Activated naive CD8-positive, alpha-beta T cell treated with anti-CD3 and anti-CD28 coated beads, Interleukin-2, amount 50 U/mL, for 24 hours (primary cell): ENCODE measurements around the gene PHOX2A.

Experiments used
- ATAC-seq: fragments of 150-1000 bp; cut with Tn5 transposase; one replicate; pipeline ENCODE4 v1.10.0; 2021
- DNase-seq: peaks from one replicate; pipeline ENCODE4 v3.0.0; 2021
- H3K27ac Mint-ChIP-seq: one replicate; pipeline ENCODE4 v1.8.0; 2021; ENCODE audit warnings: mild to moderate bottlenecking, mixed read lengths
- H3K27me3 Mint-ChIP-seq: one replicate; pipeline ENCODE4 v1.8.0; 2021; ENCODE audit warnings: mixed read lengths
- H3K36me3 Mint-ChIP-seq: one replicate; pipeline ENCODE4 v1.8.0; 2021; ENCODE audit warnings: low read depth, mixed read lengths
- H3K4me1 Mint-ChIP-seq: one replicate; pipeline ENCODE4 v1.8.0; 2021; ENCODE audit warnings: mixed read lengths
- H3K4me3 Mint-ChIP-seq: one replicate; pipeline ENCODE4 v1.8.0; 2021; ENCODE audit warnings: mild to moderate bottlenecking, moderate library complexity, mixed read lengths
- H3K9me3 Mint-ChIP-seq: one replicate; pipeline ENCODE4 v1.8.0; 2021; ENCODE audit warnings: mixed read lengths

Gene PHOX2A

GRCh38 chr11:72225411-72225951 is 18.5 kb downstream of the PHOX2A start:
- H3K9me3 Mint-ChIP-seq = no peaks in the 10 kb centered on the region
- ATAC-seq (peak; percentile 42), DNase-seq (peak; percentile 34)
- no peaks in the 10 kb centered on the region for H3K27me3 Mint-ChIP-seq
- peak overlapping the region; percentile 80 for H3K27ac Mint-ChIP-seq
- H3K36me3 Mint-ChIP-seq = peaks cover 6% of the 10 kb centered on the region
- H3K4me3 Mint-ChIP-seq = peak overlapping the region; percentile 85
- H3K4me1 Mint-ChIP-seq = peaks cover 28% of the 10 kb centered on the region

GRCh38 chr11:72224564-72225410 is 19.2 kb downstream of the PHOX2A start, which contains the start of gene INPPL1:
Gene INPPL1, plus strand, starts transcription at chr11:72224767. Its CDS starts 218 bp downstream, at chr11:72224985.
- DNase-seq = peak; percentile 39
- Mint-ChIP-seq H3K9me3 (no peaks in the 10 kb centered on the region), H3K4me3 (peak within 1 kb of the TSS; percentile 90), H3K4me1 (peaks cover 28% of the 10 kb centered on the region), H3K36me3 (peaks cover 6% of the 10 kb centered on the region), H3K27me3 (no peaks in the 10 kb centered on the region), H3K27ac (peak within 1 kb of the TSS; percentile 92)
- no peak for ATAC-seq

GRCh38 chr11:72223615-72224563 is 20.1 kb downstream of the PHOX2A start:
- Mint-ChIP-seq H3K27me3 (no peaks in the 10 kb centered on the region), H3K9me3 (no peaks in the 10 kb centered on the region), H3K27ac (peak overlapping the region; percentile 92), H3K4me3 (peak overlapping the region; percentile 90), H3K36me3 (peaks cover under 1% of the 10 kb centered on the region), H3K4me1 (peaks cover 28% of the 10 kb centered on the region)
- DNase-seq = peak; percentile 71
- peak; percentile 42 for ATAC-seq

GRCh38 chr11:72222907-72223614 is 20.9 kb downstream of the PHOX2A start:
- H3K36me3 Mint-ChIP-seq = no peaks in the 10 kb centered on the region
- H3K27me3 Mint-ChIP-seq = peaks cover 2% of the 10 kb centered on the region
- ATAC-seq (peak; percentile 74), DNase-seq (peak; percentile 95)
- peak overlapping the region; percentile 80 for H3K4me3 Mint-ChIP-seq
- H3K4me1 Mint-ChIP-seq = peaks cover 28% of the 10 kb centered on the region
- H3K9me3 Mint-ChIP-seq = no peaks in the 10 kb centered on the region
- H3K27ac Mint-ChIP-seq = peak overlapping the region; percentile 60

DNA sequence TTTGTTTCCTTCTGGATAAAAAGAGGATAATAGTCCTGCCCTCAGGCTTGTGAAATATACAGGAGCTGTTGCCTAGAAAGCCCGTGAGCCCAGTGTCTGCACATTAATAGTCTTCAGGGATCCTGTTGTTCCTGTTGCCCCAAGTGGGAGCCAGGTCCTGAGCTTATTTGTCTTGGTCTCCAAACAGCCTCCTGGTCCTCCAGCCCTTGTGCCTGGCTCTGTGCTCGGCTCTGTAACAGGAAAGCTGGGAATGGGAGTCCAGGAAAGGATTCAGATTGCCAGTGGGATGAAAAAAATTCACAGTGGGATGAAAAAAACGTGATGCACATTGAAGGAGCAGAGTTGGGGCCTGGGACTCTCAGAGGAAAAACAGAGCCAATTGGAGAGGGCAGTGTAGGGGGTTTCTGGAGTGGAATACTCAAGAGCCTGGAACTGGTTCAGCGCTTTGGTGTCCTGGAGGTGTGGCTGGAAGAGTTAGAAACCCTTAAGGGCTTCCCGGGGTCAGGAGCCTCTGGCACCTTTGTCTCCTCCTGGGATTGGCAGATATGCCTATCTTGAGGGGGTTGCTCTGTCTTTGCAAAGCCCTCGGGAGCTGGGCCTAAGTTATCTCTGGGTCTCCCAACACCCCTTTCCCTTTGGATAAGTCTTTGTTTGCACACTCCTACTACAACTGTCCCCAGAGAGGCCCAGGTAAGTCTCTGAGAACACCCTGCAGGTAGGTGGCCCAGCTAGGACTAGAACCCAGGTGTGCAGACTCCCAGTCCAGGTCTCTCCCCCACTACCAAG is 21.7 kb downstream of the PHOX2A start:
- ATAC-seq (no peak), DNase-seq (no peak)
- Mint-ChIP-seq H3K4me3 (peak overlapping the region; percentile 80), H3K9me3 (no peaks in the 10 kb centered on the region), H3K4me1 (peaks cover 31% of the 10 kb centered on the region), H3K36me3 (no peaks in the 10 kb centered on the region), H3K27ac (peak overlapping the region; percentile 60), H3K27me3 (peaks cover 2% of the 10 kb centered on the region)

GRCh38 chr11:72221386-72222075 is 22.4 kb downstream of the PHOX2A start:
- H3K4me1 Mint-ChIP-seq = peaks cover 33% of the 10 kb centered on the region
- H3K27ac Mint-ChIP-seq = no peak overlapping the region
- DNase-seq (no peak), ATAC-seq (no peak)
- no peak overlapping the region for H3K4me3 Mint-ChIP-seq
- no peaks in the 10 kb centered on the region for H3K36me3 Mint-ChIP-seq
- peaks cover 4% of the 10 kb centered on the region for H3K27me3 Mint-ChIP-seq
- H3K9me3 Mint-ChIP-seq = no peaks in the 10 kb centered on the region

GRCh38 chr11:72220696-72221363 is 23.1 kb downstream of the PHOX2A start:
- H3K9me3 Mint-ChIP-seq = no peaks in the 10 kb centered on the region
- H3K4me1 Mint-ChIP-seq = peaks cover 26% of the 10 kb centered on the region
- no peak overlapping the region for H3K27ac Mint-ChIP-seq
- ATAC-seq (no peak), DNase-seq (no peak)
- H3K36me3 Mint-ChIP-seq = no peaks in the 10 kb centered on the region
- no peak overlapping the region for H3K4me3 Mint-ChIP-seq
- peaks cover 6% of the 10 kb centered on the region for H3K27me3 Mint-ChIP-seq

DNA sequence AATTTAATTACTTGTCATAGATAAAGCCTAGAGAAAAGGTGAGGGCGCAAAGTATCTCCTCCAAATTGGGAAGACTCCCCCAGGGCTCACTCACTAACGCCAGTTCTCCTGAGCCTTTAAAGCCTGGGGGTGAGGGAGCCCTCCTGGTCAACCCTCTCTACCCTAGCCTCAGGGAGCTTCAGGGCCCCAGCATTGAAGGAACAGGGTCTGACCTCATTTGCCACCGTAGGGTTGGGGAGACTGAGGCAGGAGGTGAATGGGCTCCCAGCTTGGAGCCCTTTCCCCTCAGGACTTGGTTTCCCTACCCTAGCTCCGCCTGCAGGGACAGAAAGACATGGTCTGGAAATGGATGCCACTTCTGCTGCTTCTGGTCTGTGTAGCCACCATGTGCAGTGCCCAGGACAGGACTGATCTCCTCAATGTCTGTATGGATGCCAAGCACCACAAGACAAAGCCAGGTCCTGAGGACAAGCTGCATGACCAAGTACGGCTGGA is 25.7 kb downstream of the PHOX2A start:
- H3K27me3 Mint-ChIP-seq = peaks cover 14% of the 10 kb centered on the region
- no peaks in the 10 kb centered on the region for H3K36me3 Mint-ChIP-seq
- no peak for DNase-seq
- no peak for ATAC-seq
- H3K27ac Mint-ChIP-seq = no peak overlapping the region
- H3K4me1 Mint-ChIP-seq = peaks cover 19% of the 10 kb centered on the region
- no peak overlapping the region for H3K4me3 Mint-ChIP-seq
- no peaks in the 10 kb centered on the region for H3K9me3 Mint-ChIP-seq

DNA sequence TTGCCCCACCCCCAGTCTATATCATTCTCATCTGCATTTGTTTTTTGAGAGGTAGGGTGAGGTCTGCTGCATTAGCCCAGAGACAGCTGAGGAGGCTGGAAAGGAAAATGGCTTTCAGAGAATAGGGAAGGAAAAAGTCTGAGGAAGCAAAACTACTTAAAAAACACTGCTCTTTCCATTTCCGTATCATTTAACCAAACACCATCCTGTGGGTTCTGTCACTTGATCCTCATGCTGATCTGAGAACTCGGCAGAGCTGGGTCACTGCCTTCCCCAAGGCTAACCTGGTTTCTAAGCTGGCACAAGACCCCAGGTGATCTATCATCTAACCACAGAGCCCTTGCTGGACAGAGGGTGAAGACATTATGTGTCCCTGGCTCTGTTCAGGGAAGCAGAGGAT is 26.1 kb downstream of the PHOX2A start:
- Mint-ChIP-seq H3K9me3 (no peaks in the 10 kb centered on the region), H3K4me3 (no peak overlapping the region), H3K27me3 (peaks cover 15% of the 10 kb centered on the region), H3K27ac (no peak overlapping the region), H3K36me3 (no peaks in the 10 kb centered on the region), H3K4me1 (peaks cover 18% of the 10 kb centered on the region)
- ATAC-seq = no peak
- DNase-seq = no peak

GRCh38 chr11:72216638-72217037 is 27.3 kb downstream of the PHOX2A start, which contains the start of gene FOLR2:
Gene FOLR2, plus strand, starts transcription at chr11:72216794. Its CDS starts 1,791 bp downstream, at chr11:72218585.
- ATAC-seq (no peak), DNase-seq (no peak)
- Mint-ChIP-seq H3K4me1 (peaks cover 9% of the 10 kb centered on the region), H3K27me3 (peaks cover 16% of the 10 kb centered on the region), H3K27ac (no peak within 1 kb of the TSS), H3K36me3 (no peaks in the 10 kb centered on the region), H3K4me3 (no peak within 1 kb of the TSS), H3K9me3 (no peaks in the 10 kb centered on the region)

DNA sequence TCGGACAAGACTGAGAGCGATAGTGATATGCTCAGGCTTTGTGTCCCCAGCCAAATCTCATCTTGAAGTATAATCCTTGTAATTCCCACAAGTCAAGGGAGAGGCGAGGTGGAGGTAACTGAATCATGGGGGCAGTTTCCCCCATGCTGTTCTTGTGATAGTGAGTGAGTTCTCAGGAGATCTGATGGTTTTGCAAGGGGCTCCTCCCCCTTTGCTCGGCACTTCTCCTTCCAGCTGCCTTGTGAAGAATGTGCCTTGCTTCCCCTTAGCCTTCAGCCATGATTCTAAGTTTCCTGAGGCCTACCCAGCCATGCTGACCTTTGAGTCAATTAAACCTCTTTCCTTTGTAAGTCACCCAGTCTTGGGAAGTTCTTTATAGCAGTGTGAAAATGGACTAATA is 34.9 kb downstream of the PHOX2A start:
- Mint-ChIP-seq H3K9me3 (peaks cover 13% of the 10 kb centered on the region), H3K27me3 (peaks cover 7% of the 10 kb centered on the region), H3K4me3 (no peak overlapping the region), H3K36me3 (peaks cover 2% of the 10 kb centered on the region), H3K27ac (no peak overlapping the region), H3K4me1 (no peaks in the 10 kb centered on the region)
- ATAC-seq (no peak), DNase-seq (no peak)

GRCh38 chr11:72208281-72208680 is 35.7 kb downstream of the PHOX2A start:
- H3K9me3 Mint-ChIP-seq = peaks cover 13% of the 10 kb centered on the region
- H3K27ac Mint-ChIP-seq = no peak overlapping the region
- peaks cover 7% of the 10 kb centered on the region for H3K27me3 Mint-ChIP-seq
- H3K4me1 Mint-ChIP-seq = no peaks in the 10 kb centered on the region
- DNase-seq = no peak
- ATAC-seq = no peak
- peaks cover 2% of the 10 kb centered on the region for H3K36me3 Mint-ChIP-seq
- no peak overlapping the region for H3K4me3 Mint-ChIP-seq
